GM12874 (cell line): ENCODE measurements around the gene YJEFN3.

Source experiments
- TF ChIP-seq, protein P1 (sequence below): IDR thresholded peaks from 2 replicates; pipeline ENCODE4 v1.5.1; 2011; ENCODE audit warnings: low read depth, mild to moderate bottlenecking, control low read depth, low read length, moderate library complexity; ENCODE audit not compliant: insufficient read depth

Gene YJEFN3, protein sequence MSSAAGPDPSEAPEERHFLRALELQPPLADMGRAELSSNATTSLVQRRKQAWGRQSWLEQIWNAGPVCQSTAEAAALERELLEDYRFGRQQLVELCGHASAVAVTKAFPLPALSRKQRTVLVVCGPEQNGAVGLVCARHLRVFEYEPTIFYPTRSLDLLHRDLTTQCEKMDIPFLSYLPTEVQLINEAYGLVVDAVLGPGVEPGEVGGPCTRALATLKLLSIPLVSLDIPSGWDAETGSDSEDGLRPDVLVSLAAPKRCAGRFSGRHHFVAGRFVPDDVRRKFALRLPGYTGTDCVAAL

GRCh38 chr19:19528721-19529490 lies at the start of gene YJEFN3:
TSS of gene YJEFN3 (plus strand) at chr19:19528911. CDS start at chr19:19528933, 22 bp downstream.
- TF ChIP-seq, protein P1, sequence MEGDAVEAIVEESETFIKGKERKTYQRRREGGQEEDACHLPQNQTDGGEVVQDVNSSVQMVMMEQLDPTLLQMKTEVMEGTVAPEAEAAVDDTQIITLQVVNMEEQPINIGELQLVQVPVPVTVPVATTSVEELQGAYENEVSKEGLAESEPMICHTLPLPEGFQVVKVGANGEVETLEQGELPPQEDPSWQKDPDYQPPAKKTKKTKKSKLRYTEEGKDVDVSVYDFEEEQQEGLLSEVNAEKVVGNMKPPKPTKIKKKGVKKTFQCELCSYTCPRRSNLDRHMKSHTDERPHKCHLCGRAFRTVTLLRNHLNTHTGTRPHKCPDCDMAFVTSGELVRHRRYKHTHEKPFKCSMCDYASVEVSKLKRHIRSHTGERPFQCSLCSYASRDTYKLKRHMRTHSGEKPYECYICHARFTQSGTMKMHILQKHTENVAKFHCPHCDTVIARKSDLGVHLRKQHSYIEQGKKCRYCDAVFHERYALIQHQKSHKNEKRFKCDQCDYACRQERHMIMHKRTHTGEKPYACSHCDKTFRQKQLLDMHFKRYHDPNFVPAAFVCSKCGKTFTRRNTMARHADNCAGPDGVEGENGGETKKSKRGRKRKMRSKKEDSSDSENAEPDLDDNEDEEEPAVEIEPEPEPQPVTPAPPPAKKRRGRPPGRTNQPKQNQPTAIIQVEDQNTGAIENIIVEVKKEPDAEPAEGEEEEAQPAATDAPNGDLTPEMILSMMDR = no peak

GRCh38 chr19:19480688-19481087 lies 48.0 kb upstream of the YJEFN3 start:
- TF ChIP-seq, protein P1 = no peak

DNA sequence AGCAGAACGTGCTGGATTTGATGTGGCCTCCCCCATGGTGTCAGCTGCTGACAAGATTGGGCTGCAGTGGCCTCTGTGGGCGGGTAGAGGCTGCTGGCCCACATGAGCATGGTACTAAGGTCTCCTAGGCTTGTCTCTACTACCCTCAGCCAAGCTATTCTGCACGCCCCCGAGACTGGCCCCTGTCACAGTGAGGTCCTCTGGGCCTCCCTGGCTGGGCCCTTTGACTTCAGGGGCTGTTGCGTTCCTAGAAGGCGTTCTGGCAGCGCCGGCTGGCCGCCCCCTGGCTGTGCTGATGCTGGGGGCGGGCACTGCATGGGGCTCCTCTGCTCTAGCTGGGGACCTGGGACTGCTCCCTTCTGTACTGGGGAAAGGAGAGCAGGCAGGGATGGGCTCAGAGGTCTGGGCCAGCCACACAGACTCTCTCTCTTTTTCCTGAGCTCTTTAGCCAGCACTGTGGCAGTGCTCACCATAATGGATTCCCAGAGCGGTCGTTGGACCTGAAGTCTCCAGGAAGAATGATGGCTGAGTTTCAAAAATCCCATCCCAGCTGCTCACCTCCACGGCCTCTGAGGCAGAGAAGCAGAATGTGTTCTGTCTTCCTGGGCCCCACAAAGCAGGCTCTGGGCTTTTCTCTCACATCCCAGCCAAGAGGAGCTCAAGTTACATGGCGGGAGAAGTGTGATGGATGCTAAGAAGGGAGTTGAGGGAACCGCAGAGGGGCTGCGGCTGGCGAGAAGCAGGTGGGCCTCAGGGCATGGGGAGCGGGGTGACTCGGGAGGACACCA lies 45.7 kb upstream of the YJEFN3 start:
- TF ChIP-seq, protein P1 = no peak

GRCh38 chr19:19485161-19485997 lies 43.3 kb upstream of the YJEFN3 start:
- TF ChIP-seq, protein P1 = no peak

DNA sequence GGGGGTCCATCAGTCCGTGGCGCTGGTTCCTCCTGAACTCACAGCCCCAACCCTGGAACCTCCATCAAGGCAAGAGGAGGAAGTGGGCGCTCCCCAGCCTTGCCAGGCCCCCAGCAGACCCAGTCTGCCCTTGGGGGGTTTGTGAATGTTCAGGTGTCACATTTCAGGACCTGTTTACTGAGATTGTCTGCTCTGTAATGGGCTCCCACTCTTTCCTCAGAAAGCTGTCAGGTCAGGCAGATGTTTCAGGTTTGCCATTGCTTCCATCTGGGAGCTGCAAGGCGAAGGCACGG lies 42.8 kb upstream of the YJEFN3 start:
- TF ChIP-seq, protein P1 = no peak

DNA sequence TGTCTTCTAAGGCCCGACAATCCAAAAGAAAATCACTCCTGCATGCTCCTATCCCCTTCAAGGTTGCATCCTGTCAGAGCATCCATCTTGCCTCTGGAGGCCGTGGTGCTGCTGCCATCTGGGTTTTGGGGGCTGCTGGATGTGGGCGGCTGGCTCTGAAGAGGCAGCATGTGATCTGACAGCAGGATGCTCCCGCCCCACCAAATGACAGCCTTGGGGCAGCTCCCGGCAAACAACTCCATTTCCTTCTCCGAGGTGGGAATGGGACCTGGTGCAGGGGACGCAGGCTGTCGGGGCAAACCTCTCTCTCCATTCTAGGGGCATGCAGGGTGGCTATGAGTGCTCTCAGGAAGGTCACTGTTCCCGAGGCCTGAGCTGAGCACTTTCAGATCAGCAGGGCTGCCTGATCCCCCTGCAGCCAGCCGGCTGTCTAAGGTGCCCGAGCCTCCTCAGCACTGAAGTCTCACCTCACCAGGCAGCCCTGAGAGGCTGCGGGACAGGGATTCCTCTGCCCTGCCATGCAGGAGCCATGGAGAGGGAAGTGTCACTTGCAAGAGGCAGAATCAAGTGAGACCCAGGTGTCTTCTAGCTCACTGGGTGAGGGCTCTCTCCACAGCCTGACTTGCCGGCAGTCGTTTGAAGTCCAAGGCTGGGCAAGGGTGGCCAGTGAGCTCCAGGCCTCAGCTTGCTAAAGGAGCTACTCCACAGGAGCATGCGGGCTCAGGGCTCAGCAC lies 42.2 kb upstream of the YJEFN3 start:
- TF ChIP-seq, protein P1 = no peak
